Tibial nerve (tissue), 4 donors: ENCODE data around the gene SLAMF1.

Experiments used
- EP300 ChIP-seq, 2 donors: sonication (generic); formaldehyde crosslinking; IDR thresholded peaks; one replicate each; pipeline ENCODE4 v1.6.1; 2017; ENCODE audit warnings: antibody characterized with exemption in 2 of 2, mild to moderate bottlenecking in 1 of 2
- POLR2A ChIP-seq, 2 donors: fragments of 450-650 bp; IDR thresholded peaks; one replicate each; pipeline ENCODE4 v1.6.1; 2017; ENCODE audit warnings: antibody characterized with exemption in 2 of 2, mild to moderate bottlenecking in 2 of 2, moderate library complexity in 2 of 2
- TF ChIP-seq, protein P1 (sequence below), 5 experiments: fragments of 200-600 bp in 3 of 5; fragments of 450-650 bp in 2 of 5; sonication (generic) in 3 of 5; IDR thresholded peaks; one replicate each; pipeline ENCODE4 v1.5.1; 2016 to 2019; ENCODE audit warnings: antibody characterized with exemption in 5 of 5, mild to moderate bottlenecking in 3 of 5, moderate library complexity in 2 of 5

DNA sequence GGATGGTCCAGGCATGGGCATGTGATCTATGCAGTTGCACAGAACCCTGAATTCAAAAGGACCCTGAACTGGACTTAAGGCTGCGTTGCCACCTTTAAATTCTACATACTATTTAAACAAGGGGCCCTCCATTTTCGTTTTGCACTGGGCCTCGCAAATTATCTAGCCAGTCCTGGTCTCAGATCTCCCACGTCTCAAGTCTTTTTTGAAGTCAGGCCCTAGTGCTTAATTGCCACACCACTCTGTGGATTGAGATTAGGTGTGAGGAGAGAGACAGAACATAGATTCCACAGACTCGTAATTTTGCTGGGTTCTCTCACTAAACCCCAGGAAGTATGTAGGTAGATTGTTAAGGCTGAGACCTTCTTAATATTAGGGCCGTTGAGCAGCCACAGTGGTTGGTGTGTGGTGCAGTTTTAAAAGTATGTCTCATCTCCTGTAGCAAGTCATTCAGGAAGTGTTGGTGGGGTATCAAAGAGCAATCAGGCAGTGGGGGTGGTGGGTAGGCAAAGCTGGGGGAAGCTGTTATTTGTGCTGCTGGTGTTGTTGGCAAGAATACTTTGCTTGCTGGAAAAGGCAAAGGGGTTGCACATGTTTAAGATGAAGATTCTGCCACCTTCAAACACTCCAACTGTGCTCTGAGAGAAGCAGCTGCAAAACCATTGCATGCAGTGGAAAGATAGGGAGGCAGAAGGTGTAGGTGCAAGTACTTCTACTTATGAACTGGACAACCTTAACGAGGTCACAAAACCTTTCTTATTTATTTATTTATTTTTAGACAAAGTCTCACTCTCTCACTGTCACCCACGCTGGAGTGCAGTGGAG lies 78.8 kb downstream of the SLAMF1 start:
- TF ChIP-seq, protein P1, sequence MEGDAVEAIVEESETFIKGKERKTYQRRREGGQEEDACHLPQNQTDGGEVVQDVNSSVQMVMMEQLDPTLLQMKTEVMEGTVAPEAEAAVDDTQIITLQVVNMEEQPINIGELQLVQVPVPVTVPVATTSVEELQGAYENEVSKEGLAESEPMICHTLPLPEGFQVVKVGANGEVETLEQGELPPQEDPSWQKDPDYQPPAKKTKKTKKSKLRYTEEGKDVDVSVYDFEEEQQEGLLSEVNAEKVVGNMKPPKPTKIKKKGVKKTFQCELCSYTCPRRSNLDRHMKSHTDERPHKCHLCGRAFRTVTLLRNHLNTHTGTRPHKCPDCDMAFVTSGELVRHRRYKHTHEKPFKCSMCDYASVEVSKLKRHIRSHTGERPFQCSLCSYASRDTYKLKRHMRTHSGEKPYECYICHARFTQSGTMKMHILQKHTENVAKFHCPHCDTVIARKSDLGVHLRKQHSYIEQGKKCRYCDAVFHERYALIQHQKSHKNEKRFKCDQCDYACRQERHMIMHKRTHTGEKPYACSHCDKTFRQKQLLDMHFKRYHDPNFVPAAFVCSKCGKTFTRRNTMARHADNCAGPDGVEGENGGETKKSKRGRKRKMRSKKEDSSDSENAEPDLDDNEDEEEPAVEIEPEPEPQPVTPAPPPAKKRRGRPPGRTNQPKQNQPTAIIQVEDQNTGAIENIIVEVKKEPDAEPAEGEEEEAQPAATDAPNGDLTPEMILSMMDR (IDR thresholded peaks at IDR 0.05), result no peak
- TF ChIP-seq EP300 (IDR thresholded peaks at IDR 0.05), result no peak
- no peak for TF ChIP-seq POLR2A (IDR thresholded peaks at IDR 0.05)
